H1 (cell line): ENCODE results near the gene CCNY. TPM values are rescaled to one million over a fixed set of nuclear protein-coding genes. Genes with fewer than 3 reads are reported as not detected.

Source experiments
- CTCF ChIA-PET: fragments of 300-600 bp; sonication (Branson Sonifier 250); formaldehyde crosslinking; loops from one replicate; lab custom pipeline; 2021; ENCODE audit not compliant: partially characterized antibody; lab: Charles Lee
- POLR2A ChIA-PET: fragments of 300-600 bp; sonication (Branson Sonifier 250); formaldehyde crosslinking; loops from one replicate; lab custom pipeline; 2021; ENCODE audit warnings: inconsistent platforms; ENCODE audit not compliant: partially characterized antibody; lab: Charles Lee
- DNase-seq, 2 experiments: peaks; one replicate each; pipeline versions ENCODE4 v3.0.0 to v3.0.0-alpha.2; 2010 to 2022; ENCODE audit warnings: low spot score in 2 of 2, low read depth in 1 of 2, mixed read lengths in 1 of 2
- FAIRE-seq: peaks from 2 replicates; lab custom pipeline; 2011; peaks lifted over from hg19 to GRCh38; lab: Jason Lieb, UNC
- H2AFZ ChIP-seq: 2 replicates; pipeline ENCODE4 v1.8.1; 2012; ENCODE audit warnings: low read length, inconsistent platforms
- H2AK5ac ChIP-seq: 2 replicates; pipeline ENCODE4 v1.6.1; 2013; ENCODE audit warnings: low read depth, low read length
- H2BK120ac ChIP-seq: replicated peaks from 2 replicates; pipeline ENCODE3; 2013; ENCODE audit warnings: low read depth, low read length, inconsistent platforms
- H2BK12ac ChIP-seq: 2 replicates; pipeline ENCODE4 v1.6.1; 2013; ENCODE audit warnings: low read depth, low read length
- H2BK15ac ChIP-seq: 2 replicates; pipeline ENCODE4 v1.6.1; 2013; ENCODE audit warnings: low read length
- H2BK20ac ChIP-seq: 2 replicates; pipeline ENCODE4 v1.6.1; 2013; ENCODE audit warnings: low read length
- H2BK5ac ChIP-seq: 2 replicates; pipeline ENCODE4 v1.6.1; 2013; ENCODE audit warnings: low read depth, low read length
- H3K14ac ChIP-seq: 2 replicates; pipeline ENCODE4 v1.6.1; 2013; ENCODE audit warnings: inconsistent platforms; ENCODE audit not compliant: insufficient read length
- H3K18ac ChIP-seq: 2 replicates; pipeline ENCODE4 v1.6.1; 2013; ENCODE audit warnings: low read length; ENCODE audit errors: extremely low read depth
- H3K23ac ChIP-seq: 2 replicates; pipeline ENCODE4 v1.6.1; 2013; ENCODE audit warnings: inconsistent platforms; ENCODE audit not compliant: insufficient read length
- H3K23me2 ChIP-seq: 2 replicates; pipeline ENCODE4 v1.6.1; 2013; ENCODE audit warnings: low read depth, low read length
- H3K27ac ChIP-seq: 2 replicates; pipeline ENCODE4 v1.6.1; 2011; ENCODE audit warnings: low read depth, low read length, inconsistent platforms
- H3K27me3 ChIP-seq, 4 experiments: replicated peaks in 1 of 4; 1 replicate in 1 of 4; 2 replicates in 3 of 4; pipeline versions ENCODE4 v1.6.1 to v1.8.1; 2011 to 2013; ENCODE audit warnings: low read length in 3 of 4, mild to moderate bottlenecking in 3 of 4, inconsistent platforms in 2 of 4, mixed read lengths in 2 of 4, moderate library complexity in 1 of 4; ENCODE audit not compliant: control insufficient read depth in 3 of 4, insufficient read depth in 3 of 4; ENCODE audit errors: extremely low read depth in 1 of 4
- H3K36me3 ChIP-seq, 4 experiments: 2 replicates each; pipeline versions ENCODE4 v1.6.1 to v1.8.1; 2011 to 2013; ENCODE audit warnings: mild to moderate bottlenecking in 4 of 4, low read length in 3 of 4, moderate library complexity in 2 of 4, control low read depth in 1 of 4, inconsistent platforms in 1 of 4; ENCODE audit not compliant: insufficient read depth in 4 of 4, control insufficient read depth in 2 of 4
- H3K4ac ChIP-seq: replicated peaks from 2 replicates; pipeline ENCODE3; 2013; ENCODE audit warnings: low read length, low read depth, mixed read lengths, inconsistent platforms; ENCODE audit not compliant: insufficient read length
- H3K4me1 ChIP-seq, 4 experiments: replicated peaks in 1 of 4; 1 replicate in 1 of 4; 2 replicates in 3 of 4; pipeline versions ENCODE4 v1.6.1 to v1.8.1; 2011 to 2013; ENCODE audit warnings: low read length in 3 of 4, inconsistent platforms in 2 of 4, mixed read lengths in 1 of 4; ENCODE audit not compliant: insufficient read depth in 4 of 4, control insufficient read depth in 3 of 4
- H3K4me2 ChIP-seq, 2 experiments: 2 replicates each; pipeline versions ENCODE4 v1.6.1 to v1.8.1; 2011 to 2013; ENCODE audit warnings: low read depth in 2 of 2, low read length in 2 of 2, control low read depth in 1 of 2, inconsistent platforms in 1 of 2, mild to moderate bottlenecking in 1 of 2; ENCODE audit not compliant: insufficient read depth in 1 of 2
- H3K4me3 ChIP-seq, 4 experiments: fragments of 200-600, 300-600 bp in 1 of 4; sonication (generic), shearing (Covaris generic), sonication (Bioruptor Twin) in 1 of 4; 2 replicates each; pipeline versions ENCODE4 v1.5.1 to v1.8.1; 2011 to 2016; ENCODE audit warnings: low read length in 4 of 4, low read depth in 3 of 4, control low read depth in 2 of 4, inconsistent platforms in 2 of 4, mild to moderate bottlenecking in 2 of 4, mixed read lengths in 1 of 4, moderate library complexity in 1 of 4; ENCODE audit not compliant: insufficient read depth in 2 of 4; ENCODE audit errors: extremely low read depth in 1 of 4
- H3K56ac ChIP-seq: replicated peaks from 2 replicates; pipeline ENCODE3; 2013; ENCODE audit warnings: low read depth, mild to moderate bottlenecking, mixed read lengths, low read length, inconsistent platforms; ENCODE audit not compliant: insufficient read length
- H3K79me1 ChIP-seq: 2 replicates; pipeline ENCODE4 v1.6.1; 2013; ENCODE audit warnings: low read depth, low read length, control low read depth
- H3K79me2 ChIP-seq, 2 experiments: 2 replicates each; pipeline versions ENCODE4 v1.6.1 to v1.8.1; 2012 to 2013; ENCODE audit warnings: low read length in 2 of 2, mild to moderate bottlenecking in 2 of 2, inconsistent platforms in 1 of 2; ENCODE audit not compliant: insufficient read depth in 2 of 2, control insufficient read depth in 1 of 2
- H3K9ac ChIP-seq, 4 experiments: replicated peaks in 1 of 4; 1 replicate in 1 of 4; 2 replicates in 3 of 4; pipeline versions ENCODE4 v1.6.1 to v1.8.1; 2011 to 2013; ENCODE audit warnings: low read depth in 3 of 4, low read length in 3 of 4, control low read depth in 2 of 4, mild to moderate bottlenecking in 2 of 4, moderate library complexity in 2 of 4, inconsistent platforms in 1 of 4; ENCODE audit errors: extremely low read depth in 1 of 4
- H3K9me3 ChIP-seq, 2 experiments: 2 replicates each; pipeline versions ENCODE4 v1.6.1 to v1.8.1; 2012 to 2013; ENCODE audit warnings: mild to moderate bottlenecking in 2 of 2, moderate library complexity in 2 of 2, control low read depth in 1 of 2, inconsistent platforms in 1 of 2, low read depth in 1 of 2, low read length in 1 of 2, mixed read lengths in 1 of 2; ENCODE audit not compliant: insufficient read depth in 2 of 2
- H4K20me1 ChIP-seq, 2 experiments: replicated peaks in 1 of 2; 2 replicates each; pipeline versions ENCODE3 to v1.8.1; 2011 to 2013; ENCODE audit warnings: inconsistent platforms in 2 of 2, low read length in 2 of 2, mild to moderate bottlenecking in 1 of 2; ENCODE audit not compliant: insufficient read depth in 2 of 2, control insufficient read depth in 1 of 2
- H4K5ac ChIP-seq: 2 replicates; pipeline ENCODE4 v1.6.1; 2013; ENCODE audit warnings: low read length, low read depth, mixed read lengths, inconsistent platforms; ENCODE audit not compliant: insufficient read length
- H4K8ac ChIP-seq: 2 replicates; pipeline ENCODE4 v1.8.0; 2013; ENCODE audit warnings: mild to moderate bottlenecking, moderate library complexity, low read length, inconsistent platforms; ENCODE audit not compliant: insufficient read depth; ENCODE audit errors: extremely low read depth
- H4K91ac ChIP-seq: replicated peaks from 2 replicates; pipeline ENCODE3; 2013; ENCODE audit warnings: low read length, mixed read lengths, inconsistent platforms; ENCODE audit not compliant: insufficient read length
- CHD1 ChIP-seq: IDR thresholded peaks from 2 replicates; pipeline ENCODE4 v1.6.1; 2012; ENCODE audit warnings: low read depth, low read length, improper control_type of control experiment
- EZH2 ChIP-seq: fragments of 200-600 bp; sonication (generic); IDR thresholded peaks from 2 replicates; pipeline ENCODE4 v1.7.1; 2012; ENCODE audit warnings: low read depth, mild to moderate bottlenecking, moderate library complexity, low read length, inconsistent platforms; ENCODE audit not compliant: severe bottlenecking
- KDM4A ChIP-seq: IDR thresholded peaks from one replicate; pipeline ENCODE4 v1.7.1; 2012; ENCODE audit warnings: low read depth, mild to moderate bottlenecking, moderate library complexity, low read length, inconsistent platforms; ENCODE audit not compliant: severe bottlenecking
- MAFK ChIP-seq: IDR thresholded peaks from 2 replicates; pipeline ENCODE4 v1.6.1; 2012; ENCODE audit warnings: low read depth, mild to moderate bottlenecking, improper control_type of control experiment, low read length
- TBP ChIP-seq: IDR thresholded peaks from 2 replicates; pipeline ENCODE4 v1.6.1; 2011; ENCODE audit warnings: low read depth, low read length, improper control_type of control experiment
- USF2 ChIP-seq: IDR thresholded peaks from 2 replicates; pipeline ENCODE4 v1.6.1; 2011; ENCODE audit warnings: low read length, improper control_type of control experiment
- WGBS, 2 experiments: shearing (Covaris generic) in 1 of 2; methylation state at CpG; one replicate each; pipeline versions ENCODE4 v1.1.6 to v1.1.7; 2013 to 2015; ENCODE audit warnings: low lambda C conversion rate in 2 of 2, mixed read lengths in 2 of 2, inconsistent platforms in 1 of 2, low coverage in 1 of 2, missing lambda C conversion rate in 1 of 2; ENCODE audit not compliant: insufficient replicate concordance in 2 of 2, insufficient coverage in 1 of 2, insufficient read length in 1 of 2; ENCODE audit errors: extremely low coverage in 1 of 2, missing lambda C conversion rate in 1 of 2; 5-methylcytosine and 5-hydroxymethylcytosine counted together
- polyA plus RNA-seq, 7 experiments: library from polyadenylated mRNA; depleted of rRNA in 3 of 7; stranded (reverse) in 5 of 7; unstranded in 2 of 7; fragments of >200 nt in 5 of 7; fragments of 200-250 nt in 2 of 7; gene quantifications; 1 replicate in 5 of 7; 2 replicates in 1 of 7; 4 replicates in 1 of 7; pipeline versions ENCODE4 v1.2.1 to v1.2.3, GENCODE V29; 2011 to 2013; ENCODE audit warnings: missing spikeins in 2 of 7, mixed read lengths in 2 of 7
- total RNA-seq: library from RNA; stranded (reverse); fragmentation: NEBNext Ultra II Directional; extraction: Animal tissue kit (Norgen Biotek cat#: 25700); gene quantifications from 2 replicates; pipeline ENCODE4 v1.2.1, GENCODE V29; 2021

The CCNY gene
- total and polyA plus RNA-seq, 2 of the 8 experiments (the other 6 are each of a cell fraction or from before 2014, with no cell fraction given): 25.3 to 68.2 TPM

GRCh38 chr10:35434533-35434932 lies 98.2 kb downstream of the CCNY start:
- Histone ChIP-seq H2BK12ac (no peak overlapping the region), H3K79me2 (peaks cover 3 to 80% of the 10 kb centered on the region in 2 experiments; a peak in 3 of 4 replicates), H2BK20ac (no peak overlapping the region), H3K56ac (no peak overlapping the region), H2AK5ac (no peak overlapping the region), H4K8ac (no peak overlapping the region), H2BK15ac (no peak overlapping the region), H3K9ac (no peak overlapping the region), H3K18ac (no peak overlapping the region), H3K14ac (no peak overlapping the region), H3K4ac (no peak overlapping the region), H4K91ac (no peak overlapping the region), H2BK5ac (no peak overlapping the region), H3K36me3 (no peaks in the 10 kb centered on the region), H3K79me1 (peaks cover 17% of the 10 kb centered on the region), H3K27me3 (no peaks in the 10 kb centered on the region), H3K4me1 (peaks cover 0 to 3% (median 0%) of the 10 kb centered on the region in 4 experiments; a peak in 2 of 7 replicates), H3K23ac (no peak overlapping the region), H4K5ac (no peak overlapping the region), H4K20me1 (peaks cover 0 to 2% of the 10 kb centered on the region in 2 experiments), H3K4me3 (no peak overlapping the region), H3K23me2 (no peaks in the 10 kb centered on the region; the same call in 1 of the 2 replicates), H3K27ac (no peak overlapping the region), H3K4me2 (no peak overlapping the region), H2AFZ (no peak overlapping the region), H3K9me3 (no peaks in the 10 kb centered on the region), H2BK120ac (no peak overlapping the region)
- ChIA-PET POLR2A (no interaction called here), CTCF (no interaction called here)
- FAIRE-seq: no peak
- TF ChIP-seq CHD1 (no peak), EZH2 (no peak), TBP (no peak), USF2 (no peak), MAFK (no peak), KDM4A (no peak)
- WGBS, 2 experiments: 92% methylated on average over 1 of the region's 1 CpG; no CpG with 5 or more reads in 1 of the 2 experiments
- DNase-seq: no peak
